ENCODE data around the gene UQCR11.

Gene UQCR11

GRCh38 chr19:1579222-1579621 lies 26.0 kb downstream of the UQCR11 start:
- Histone ChIP-seq H3K4me3 (replicated peaks; ENCODE audit: low read depth, low read length) (no peak overlapping the region), H3K36me3 (ENCODE audit: control insufficient read depth, insufficient read depth, low read length) (peaks cover 26% of the 10 kb centered on the region), H3K27me3 (replicated peaks; ENCODE audit: control insufficient read depth, insufficient read depth, low read length) (no peaks in the 10 kb centered on the region)
- no peak for TF ChIP-seq CTCF (IDR thresholded peaks at IDR 0.05; ENCODE audit: insufficient read depth, low read length, poor library complexity, severe bottlenecking)
- DNase-seq (ENCODE audit: extremely low read depth, insufficient read length): no peak

GRCh38 chr19:1577929-1578618 lies 27.2 kb downstream of the UQCR11 start:
- no peak for DNase-seq (ENCODE audit: extremely low read depth, insufficient read length)
- Histone ChIP-seq H3K27me3 (replicated peaks; ENCODE audit: control insufficient read depth, insufficient read depth, low read length) (no peaks in the 10 kb centered on the region), H3K36me3 (ENCODE audit: control insufficient read depth, insufficient read depth, low read length) (peaks cover 24% of the 10 kb centered on the region), H3K4me3 (replicated peaks; ENCODE audit: low read depth, low read length) (no peak overlapping the region)
- no peak for TF ChIP-seq CTCF (IDR thresholded peaks at IDR 0.05; ENCODE audit: insufficient read depth, low read length, poor library complexity, severe bottlenecking)

GRCh38 chr19:1577090-1577928 lies 28.0 kb downstream of the UQCR11 start:
- Histone ChIP-seq H3K27me3 (replicated peaks; ENCODE audit: control insufficient read depth, insufficient read depth, low read length) (no peaks in the 10 kb centered on the region), H3K36me3 (ENCODE audit: control insufficient read depth, insufficient read depth, low read length) (peaks cover 22% of the 10 kb centered on the region), H3K4me3 (replicated peaks; ENCODE audit: low read depth, low read length) (no peak overlapping the region)
- DNase-seq (ENCODE audit: extremely low read depth, insufficient read length): no peak
- no peak for TF ChIP-seq CTCF (IDR thresholded peaks at IDR 0.05; ENCODE audit: insufficient read depth, low read length, poor library complexity, severe bottlenecking)

GRCh38 chr19:1576242-1577089 lies 28.8 kb downstream of the UQCR11 start:
- no peak overlapping the region for H3K4me3 ChIP-seq (replicated peaks; ENCODE audit: low read depth, low read length)
- TF ChIP-seq CTCF (IDR thresholded peaks at IDR 0.05; ENCODE audit: insufficient read depth, low read length, poor library complexity, severe bottlenecking): no peak
- H3K36me3 ChIP-seq (ENCODE audit: control insufficient read depth, insufficient read depth, low read length): peaks cover 18% of the 10 kb centered on the region
- H3K27me3 ChIP-seq (replicated peaks; ENCODE audit: control insufficient read depth, insufficient read depth, low read length): no peaks in the 10 kb centered on the region
- no peak for DNase-seq (ENCODE audit: extremely low read depth, insufficient read length)

- DNase-seq (ENCODE audit: extremely low read depth, insufficient read length): no peak
- no peak overlapping the region for H3K4me3 ChIP-seq (replicated peaks; ENCODE audit: low read depth, low read length)
- TF ChIP-seq CTCF (IDR thresholded peaks at IDR 0.05; ENCODE audit: insufficient read depth, low read length, poor library complexity, severe bottlenecking): no peak
- peaks cover 12% of the 10 kb centered on the region for H3K36me3 ChIP-seq (ENCODE audit: control insufficient read depth, insufficient read depth, low read length)
- no peaks in the 10 kb centered on the region for H3K27me3 ChIP-seq (replicated peaks; ENCODE audit: control insufficient read depth, insufficient read depth, low read length)
Observed at GRCh38 chr19:1575323-1576241, 29.7 kb downstream of the UQCR11 start.

All from GM06990 (cell line).